Right renal cortex interstitium (tissue), 3 donors: ENCODE measurements around the gene GFRA4. TPM values are rescaled to one million over a fixed set of nuclear protein-coding genes. Genes with fewer than 3 reads are reported as not detected.

Source experiments
- DNase-seq, 3 donors: peaks; one replicate each; pipeline ENCODE4 v3.0.0-alpha.2; 2013; ENCODE audit warnings: low read depth in 3 of 3, low spot score in 2 of 3
- polyA plus RNA-seq, 3 donors: library from polyadenylated mRNA; unstranded; fragments of 120-200 nt; gene quantifications; one replicate each; pipeline ENCODE4 v1.2.1, GENCODE V29; 2013; ENCODE audit not compliant: insufficient read length in 3 of 3

Gene GFRA4
- polyA plus RNA-seq, 3 donors = not detected

DNA sequence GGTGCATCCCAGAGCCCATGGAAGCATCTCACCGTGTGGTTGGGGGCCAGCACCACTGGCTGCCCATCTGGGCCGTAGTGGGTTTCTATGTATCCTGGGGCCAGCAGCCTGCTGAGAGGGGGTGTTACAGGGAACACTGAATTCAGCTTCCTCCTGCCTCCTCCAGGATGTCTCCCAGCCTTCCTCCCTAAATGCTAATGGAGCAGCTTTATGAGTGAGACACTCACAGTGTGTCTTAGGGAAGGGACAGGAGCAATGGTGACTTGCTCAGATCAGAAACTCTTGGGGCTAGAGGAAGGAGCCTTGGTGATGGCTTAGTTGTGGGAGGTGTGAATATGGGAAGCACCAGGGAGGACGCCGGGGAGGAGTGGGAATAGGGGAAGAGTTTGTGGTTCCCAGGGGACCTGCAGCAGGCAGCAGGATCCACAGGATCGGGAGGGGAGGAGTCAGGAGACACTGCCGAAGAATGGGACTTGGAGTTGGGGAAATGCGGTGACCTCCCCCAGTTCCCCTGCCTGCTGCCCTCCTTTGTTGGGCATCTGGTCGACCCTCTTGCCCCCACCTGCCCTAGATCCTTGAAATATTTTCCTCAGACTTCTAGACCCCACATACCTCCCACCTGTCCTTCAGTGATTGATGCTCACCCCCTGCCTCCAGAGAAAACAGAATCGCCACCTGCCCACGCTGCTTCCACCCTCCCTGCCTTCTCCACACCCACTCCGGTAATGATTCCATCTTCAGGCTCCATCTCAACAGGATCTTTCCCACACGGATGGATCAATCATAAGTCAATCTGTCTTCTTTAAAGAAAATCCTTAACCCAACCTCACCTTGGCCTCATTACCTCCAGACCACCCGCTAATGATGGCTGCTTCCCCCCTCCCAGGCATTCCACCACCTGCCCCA lies 12.0 kb upstream of the GFRA4 start:
- DNase-seq = no peak

DNA sequence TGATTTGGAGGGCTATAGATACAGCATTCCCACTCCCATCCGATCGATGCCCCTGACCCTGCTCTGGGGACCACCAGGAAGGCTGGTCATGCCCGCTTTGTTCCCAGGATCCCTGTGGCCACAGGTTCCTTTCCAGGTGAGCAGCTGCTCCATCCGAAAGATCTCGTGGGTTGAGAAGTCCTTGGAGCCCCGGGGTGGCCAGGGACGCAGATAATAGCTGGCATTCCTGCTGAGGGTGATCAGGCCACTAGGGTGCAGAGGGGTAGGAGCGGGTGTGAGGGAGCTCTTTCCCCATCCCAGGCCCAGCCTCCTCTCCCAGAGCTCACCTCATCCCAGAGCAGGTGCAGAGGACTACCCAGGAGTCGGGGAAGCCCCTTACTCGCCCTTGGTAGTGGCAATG lies 11.2 kb upstream of the GFRA4 start:
- DNase-seq = no peak

DNA sequence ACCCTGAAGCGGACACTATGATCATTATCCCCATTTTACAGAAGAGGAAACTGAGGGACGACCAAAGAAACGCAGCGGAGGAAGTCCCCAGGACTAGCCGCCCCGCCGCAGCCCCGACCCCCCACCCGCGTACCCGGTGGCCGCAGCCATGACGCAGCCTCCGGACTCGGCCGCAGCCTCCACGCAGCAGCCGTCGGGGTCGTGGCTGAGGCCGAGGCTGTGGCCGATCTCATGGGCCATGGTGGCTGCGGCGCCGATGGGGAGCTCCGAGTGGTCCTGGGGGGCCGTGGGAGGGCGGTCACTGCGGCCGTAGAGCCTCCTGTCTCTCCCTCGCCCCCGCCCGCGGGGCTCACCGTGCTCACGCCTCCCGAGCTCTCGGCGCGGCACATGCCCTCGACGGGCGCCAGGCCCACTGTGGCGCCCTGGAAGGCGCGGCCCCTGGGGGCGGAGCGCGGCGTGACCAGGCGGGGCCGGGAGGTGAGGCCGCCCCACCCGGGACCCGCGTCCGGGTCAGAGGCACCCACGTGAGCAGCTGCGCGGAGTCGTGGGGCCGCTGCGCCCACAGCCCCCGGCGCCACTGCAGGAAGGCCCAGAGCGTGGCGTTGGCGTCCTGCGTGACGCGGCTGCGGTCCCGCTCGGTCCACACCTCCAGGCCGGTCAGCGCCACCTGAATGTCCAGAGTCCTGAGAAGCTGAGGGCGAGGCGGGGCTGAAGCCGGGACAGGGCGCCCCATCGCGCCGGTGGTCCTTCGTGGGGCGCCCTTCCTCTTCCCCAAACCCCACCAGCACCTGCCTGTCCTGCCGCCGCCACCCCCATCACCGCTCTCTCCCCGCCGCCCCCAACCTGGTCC lies 10.2 kb upstream of the GFRA4 start:
- DNase-seq = no peak

DNA sequence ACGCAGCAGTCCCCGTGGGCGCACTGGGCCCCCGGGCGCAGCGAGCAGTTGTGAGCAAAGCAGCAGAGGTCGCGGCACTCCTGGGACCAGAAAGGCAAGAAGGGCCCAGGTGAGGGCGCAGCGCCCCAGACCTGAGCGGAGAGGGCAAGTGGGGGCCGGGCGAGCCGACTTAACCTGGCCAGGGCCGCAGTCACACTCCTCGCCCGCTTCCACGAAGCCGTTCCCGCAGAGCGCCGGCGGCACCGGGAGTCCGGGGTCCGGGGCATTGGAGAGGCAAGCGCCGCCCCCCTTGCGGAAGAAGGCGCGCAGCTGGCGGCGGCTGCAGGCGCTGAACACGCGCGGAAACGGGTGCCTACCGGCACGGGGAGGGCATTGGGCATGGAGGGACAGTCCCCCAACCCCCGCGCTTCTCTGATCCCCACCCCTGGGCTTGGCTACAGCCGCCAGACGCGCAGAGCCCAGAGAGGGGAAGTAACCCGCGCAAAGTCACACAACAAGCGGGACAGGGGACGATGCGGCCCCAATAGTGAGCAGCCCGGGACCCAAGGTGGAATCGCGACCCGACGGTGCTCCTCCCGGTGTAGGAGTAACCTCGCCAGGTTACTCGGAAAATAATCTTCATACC lies 9.5 kb upstream of the GFRA4 start:
- DNase-seq = no peak

DNA sequence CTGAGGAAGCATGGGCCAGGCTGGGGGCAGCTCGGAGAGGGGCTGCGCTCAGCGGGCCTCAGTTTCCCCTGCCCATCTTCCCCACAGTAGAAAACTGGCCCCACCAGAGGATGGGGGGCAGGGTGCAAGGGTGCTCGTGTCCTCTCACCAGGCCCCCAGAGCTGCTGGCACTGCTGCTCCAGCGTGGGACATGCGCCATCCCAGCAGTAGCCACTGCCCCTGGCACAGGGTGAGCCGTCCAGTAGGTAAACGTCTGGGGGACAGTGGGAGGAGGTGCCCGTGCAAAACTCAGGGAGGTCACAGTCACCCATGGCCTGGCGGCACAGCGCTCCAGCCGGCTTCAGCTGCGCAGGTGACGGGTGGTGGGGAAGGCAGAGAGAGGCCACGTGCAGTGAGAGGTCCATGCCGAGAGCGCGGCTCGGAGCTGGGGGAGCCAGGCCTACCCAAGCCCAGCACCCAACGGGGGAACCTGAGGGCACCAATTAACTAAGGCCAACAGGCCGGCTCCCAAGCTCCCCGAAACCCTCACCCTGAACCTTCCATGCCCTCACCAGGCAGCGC lies 8.9 kb upstream of the GFRA4 start:
- no peak for DNase-seq

DNA sequence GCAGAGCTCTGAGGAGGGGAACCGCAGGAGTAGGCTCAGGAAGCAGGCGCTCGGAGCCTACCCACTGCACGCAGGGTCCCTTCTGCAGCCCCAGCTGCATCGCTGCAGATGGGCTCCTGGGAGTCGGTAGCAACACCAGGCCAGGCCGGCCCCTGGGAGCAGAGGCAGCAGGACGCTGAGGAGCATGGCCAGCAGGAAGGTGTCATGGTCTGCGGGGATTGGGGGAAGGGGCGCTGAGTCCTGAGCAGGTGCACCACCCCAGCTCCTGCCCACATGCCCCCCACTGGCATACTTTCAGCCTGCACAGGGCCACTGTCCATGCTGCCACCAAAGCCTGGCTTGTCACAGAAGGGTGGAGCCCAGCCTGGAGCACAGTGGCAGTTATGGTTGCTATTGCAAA lies 7.7 kb upstream of the GFRA4 start:
- DNase-seq = no peak

DNA sequence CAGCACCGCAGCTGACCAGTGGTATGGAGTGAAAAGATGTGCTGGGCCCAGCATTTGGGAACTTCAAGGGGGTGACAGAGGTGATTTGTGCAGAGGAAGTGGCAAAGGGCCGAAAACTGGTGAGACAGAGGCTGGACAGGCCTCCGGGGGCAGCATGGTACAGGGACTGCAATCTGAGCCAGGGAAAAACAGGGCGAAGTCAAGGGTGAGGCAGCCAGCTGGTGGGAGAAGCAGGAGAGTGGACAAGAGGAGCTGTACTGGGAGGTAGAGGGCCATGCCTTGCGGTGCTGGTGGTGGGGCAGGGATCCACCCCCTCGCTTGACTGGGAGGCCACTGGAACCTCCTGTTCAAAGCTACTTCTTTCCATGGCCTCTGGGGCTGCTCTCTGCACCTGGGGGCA lies 7.3 kb upstream of the GFRA4 start:
- no peak for DNase-seq

DNA sequence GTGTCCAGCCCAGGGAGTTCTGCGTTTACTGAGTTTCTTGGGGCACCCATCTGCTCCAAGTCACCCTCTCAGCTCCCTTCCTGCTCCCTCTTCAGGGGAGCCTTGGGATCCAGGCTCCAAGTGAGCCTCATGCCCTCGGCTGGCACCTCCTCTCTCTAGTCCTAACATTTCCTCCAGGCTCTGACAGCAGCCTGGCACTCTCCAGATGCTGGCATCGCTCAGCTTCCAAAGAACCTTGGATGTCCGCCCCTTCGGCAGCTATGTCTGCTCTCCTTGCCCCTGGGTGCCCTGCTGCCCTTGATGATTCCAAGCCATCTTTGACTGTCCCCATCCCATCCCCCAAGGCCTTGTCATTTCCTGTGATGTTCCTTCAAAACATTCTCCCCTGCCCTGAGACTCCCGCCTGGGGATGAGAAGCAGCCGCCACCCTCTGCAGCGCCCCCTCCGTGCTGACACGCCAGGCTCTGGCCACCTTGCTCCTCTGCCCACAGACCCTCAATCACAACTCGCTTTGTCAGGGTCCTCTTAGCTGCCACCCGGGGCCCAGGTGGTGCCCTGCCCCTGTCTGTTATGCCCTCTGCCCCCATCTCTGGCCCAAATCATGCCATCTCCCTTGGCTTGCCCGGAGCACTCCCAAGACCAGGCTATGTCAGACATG lies 6.6 kb upstream of the GFRA4 start:
- no peak for DNase-seq

DNA sequence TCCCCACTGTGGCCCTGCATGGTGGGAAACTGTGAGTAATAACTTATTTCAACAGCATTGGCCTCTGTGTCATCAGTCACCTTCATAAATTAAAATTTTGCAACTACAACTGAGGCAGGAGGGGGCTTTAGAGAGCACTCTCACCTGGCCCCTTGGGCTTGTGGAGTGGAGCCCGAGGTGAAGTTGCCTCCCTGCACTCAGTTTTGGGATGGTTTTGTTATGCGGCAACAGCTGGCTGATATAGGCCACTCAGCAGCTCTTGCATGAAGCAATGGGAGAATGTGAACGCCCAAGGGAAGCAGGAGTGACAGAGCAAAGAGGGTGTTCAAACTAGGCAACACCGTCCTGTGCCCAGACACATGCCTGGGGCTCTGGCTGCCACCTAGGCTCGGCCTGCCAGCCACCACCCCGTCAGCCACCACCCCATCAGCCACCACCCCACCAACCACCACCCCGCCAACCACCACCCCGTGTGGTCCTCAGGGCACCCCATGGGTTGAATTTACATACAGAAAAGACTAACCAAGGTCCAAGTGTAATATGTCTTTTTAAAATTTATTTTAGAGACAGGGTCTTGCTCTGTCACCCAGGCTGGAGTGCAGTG lies 4.3 kb upstream of the GFRA4 start:
- DNase-seq = no peak

DNA sequence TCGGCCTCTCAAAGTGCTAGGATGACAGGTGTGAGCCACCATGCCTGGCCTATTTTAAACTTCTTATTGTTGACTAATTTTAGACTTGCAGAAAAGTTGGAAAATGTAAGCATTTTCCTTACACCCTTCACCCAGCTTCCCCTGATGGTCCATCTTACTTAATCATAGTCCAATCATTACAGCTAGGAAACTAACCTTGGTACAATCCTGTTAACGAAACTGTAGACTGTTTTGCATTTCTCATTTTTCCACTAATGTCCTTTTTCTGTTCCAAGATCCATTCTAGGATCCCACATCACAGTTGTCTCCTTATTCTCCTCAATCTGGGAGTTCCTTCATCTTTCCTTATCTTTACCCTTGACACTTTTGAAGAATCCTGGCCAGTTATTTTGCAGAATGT lies 659 bp upstream of the GFRA4 start:
- DNase-seq = no peak

DNA sequence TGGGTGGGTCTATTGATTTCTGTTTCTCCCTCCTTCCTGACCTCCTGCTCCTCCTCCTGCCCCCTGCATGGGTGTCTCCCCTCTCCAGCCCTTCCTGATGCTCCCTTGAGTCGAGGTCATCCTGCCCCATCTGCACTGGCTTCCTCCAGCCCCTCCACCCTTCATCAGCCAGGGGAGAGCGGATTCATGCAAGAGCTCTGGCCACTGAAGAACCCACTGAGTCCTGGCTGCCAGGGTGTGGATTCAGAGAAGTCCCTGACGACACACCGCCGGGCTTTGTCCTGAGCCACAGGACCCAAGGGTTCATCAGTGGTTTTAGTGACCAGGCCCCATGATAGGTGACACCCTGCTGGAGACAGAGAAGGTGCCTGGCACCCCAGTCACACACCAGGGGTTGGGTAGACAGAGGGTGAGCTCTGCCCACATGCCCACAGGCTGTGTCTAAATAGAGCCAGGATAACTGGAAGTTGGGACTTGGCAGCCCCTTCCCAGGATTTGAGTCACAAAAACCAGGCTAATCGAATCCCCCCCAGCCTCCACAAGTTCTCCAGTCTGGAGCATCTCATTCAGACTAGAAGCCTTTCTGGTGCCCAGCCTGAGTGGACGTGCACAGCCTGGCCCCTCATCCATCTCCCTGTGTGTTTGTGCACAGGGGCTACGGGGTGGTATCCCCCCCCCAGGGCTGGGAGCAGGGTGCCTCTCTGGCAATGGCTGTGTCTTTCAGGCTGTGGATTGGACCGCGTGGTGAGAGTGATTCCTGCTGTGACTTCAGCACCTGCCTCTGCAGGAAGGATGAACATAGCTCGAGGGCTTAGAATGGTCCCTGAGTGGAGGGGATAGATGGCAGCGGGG lies 1.2 kb downstream of the GFRA4 start:
- DNase-seq = no peak

DNA sequence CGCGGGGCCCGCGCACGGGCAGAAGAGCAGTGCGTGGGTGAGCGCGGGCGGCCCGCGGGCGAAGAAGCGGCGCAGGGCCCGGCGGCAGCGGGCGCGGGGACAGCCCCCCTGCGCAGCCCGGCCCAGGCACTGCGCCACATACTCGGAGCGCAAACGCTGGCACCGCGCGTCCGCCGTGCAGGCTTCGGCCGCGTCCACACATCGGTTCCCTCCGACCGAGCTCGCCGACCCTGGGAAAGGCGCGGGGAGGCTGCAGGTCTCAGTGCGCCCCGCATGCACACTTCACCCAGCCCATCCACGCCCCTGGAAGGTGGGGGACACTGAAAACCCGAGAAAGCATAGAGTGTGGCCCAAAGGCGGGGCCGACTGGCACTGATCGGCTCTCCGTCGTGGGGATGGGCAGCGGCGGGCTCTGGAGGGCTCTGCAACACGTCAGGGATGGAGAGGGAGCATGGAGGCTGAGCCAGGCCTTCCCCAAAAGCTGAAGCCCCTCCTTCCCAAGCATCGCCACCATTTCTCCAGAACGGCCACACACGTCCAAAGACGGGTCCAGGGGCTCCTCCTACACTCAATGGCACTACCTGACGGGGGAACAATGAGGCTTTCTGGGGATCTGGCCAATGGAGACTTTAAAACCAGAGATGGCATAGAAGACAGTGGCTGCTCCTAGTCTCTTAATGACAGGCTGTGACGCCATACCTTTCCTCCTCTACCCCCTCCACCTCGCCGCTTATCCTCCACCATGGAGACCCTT lies 2.0 kb downstream of the GFRA4 start:
- DNase-seq = no peak

DNA sequence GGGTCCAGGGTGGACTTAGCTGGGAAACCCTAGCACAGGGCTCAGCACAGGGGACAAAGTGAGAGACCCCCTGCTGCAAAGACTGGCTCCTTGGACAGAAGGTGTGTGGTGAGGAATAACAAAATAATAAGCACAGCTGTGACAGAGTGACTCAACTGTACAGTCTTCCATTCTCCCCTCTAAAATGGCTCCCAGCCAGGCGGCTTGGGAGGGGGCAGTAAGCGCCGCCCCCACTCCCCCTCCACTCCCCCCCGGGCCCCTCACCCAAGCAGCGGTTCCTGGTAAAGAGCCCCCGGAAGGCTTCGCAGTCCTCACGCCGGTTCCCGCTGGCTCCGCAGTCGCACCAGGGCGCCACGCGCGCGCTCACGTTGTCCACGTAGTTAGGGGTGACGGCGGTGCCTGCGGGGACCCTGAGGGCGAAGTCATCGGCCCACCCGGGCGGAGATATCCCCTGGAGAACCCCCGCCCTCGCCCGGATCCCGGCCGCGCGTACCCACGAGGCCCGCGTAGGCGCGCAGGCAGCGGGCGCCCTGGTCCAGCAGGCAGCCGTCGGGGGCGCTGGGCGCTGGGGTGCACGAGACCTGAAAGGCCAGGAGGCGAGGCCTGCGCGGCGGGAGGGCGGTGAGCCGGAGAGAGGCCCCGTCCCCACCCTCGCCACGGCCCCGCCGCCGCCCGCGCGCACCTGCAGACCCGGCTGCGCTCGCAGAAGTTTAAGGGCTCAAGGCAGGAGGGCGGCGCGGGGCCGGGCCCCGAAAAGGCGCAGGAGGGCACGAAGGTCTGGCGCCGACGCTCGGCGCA lies 2.7 kb downstream of the GFRA4 start:
- no peak for DNase-seq

DNA sequence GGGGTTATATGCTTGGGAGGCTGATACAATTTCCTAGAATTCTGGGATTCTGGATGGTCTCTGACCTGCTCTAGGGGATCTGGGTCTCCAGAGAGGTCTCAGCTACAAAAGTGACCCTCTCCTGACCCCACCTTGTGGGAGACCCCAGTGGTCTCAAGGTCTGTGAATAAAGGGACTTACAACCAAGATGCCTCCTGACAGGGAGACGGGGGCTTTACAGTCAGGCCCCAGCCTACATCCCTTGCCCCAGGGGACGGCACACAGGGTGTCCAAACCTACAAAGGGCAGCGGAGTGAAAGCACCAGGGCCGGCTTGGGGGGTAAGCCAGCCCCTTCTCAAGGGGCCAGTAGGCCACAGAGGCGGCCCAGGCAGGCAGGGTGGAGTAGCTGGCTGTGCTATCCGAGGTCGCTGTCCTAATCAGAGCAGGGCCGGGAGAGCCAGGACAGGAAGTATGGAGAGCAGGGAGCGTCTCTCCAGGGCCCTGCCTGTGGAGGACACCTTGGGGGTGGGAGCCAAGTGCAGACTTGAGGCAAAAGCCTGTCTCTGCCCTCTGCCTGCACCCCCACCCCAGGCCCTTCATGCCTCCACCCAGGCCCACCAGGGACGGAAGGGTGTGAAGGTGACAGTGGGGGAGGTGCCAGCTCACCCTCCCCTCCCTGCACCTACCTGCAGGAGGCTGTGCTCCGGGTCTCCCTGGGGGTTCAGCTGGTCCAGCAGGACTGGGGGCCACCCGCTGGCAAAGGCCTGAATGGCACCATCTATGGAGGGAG lies 3.5 kb downstream of the GFRA4 start:
- DNase-seq = no peak

DNA sequence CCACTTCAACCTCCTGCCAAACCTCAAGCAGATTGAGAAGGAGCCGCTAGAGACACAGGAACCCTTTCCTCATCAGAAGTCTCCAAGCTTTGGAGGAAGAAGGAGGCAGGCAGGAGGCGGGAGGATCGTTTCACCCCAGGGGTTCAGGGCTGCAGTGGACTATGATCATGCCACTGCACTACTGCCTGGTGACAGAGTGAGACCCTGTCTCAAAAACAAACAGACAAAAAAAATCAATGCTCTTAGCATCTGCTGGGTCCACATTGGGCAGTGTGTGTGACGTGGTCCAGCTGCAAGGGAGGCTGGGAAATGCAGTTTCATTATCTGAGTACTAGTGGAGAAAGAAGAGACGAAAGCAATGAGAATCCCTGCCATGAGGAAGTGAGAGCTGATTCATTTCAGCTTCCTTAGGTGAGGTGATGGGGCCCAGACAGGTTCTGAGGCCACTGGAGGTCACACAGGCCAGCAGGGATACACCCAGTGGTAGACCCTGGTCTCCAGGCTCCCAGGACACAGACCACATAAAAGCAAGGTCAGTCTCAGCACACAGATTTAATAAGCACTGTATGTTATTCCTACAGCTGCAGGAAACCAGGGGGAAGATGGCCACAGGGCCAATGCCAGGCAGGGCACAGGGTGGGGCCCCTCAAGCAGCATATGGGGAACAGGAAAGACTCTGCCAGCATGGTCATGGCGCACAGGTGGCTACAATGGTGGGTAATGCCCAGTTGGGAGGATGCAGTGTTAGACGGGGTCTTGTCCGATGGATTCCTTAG lies 4.3 kb downstream of the GFRA4 start:
- DNase-seq = no peak

DNA sequence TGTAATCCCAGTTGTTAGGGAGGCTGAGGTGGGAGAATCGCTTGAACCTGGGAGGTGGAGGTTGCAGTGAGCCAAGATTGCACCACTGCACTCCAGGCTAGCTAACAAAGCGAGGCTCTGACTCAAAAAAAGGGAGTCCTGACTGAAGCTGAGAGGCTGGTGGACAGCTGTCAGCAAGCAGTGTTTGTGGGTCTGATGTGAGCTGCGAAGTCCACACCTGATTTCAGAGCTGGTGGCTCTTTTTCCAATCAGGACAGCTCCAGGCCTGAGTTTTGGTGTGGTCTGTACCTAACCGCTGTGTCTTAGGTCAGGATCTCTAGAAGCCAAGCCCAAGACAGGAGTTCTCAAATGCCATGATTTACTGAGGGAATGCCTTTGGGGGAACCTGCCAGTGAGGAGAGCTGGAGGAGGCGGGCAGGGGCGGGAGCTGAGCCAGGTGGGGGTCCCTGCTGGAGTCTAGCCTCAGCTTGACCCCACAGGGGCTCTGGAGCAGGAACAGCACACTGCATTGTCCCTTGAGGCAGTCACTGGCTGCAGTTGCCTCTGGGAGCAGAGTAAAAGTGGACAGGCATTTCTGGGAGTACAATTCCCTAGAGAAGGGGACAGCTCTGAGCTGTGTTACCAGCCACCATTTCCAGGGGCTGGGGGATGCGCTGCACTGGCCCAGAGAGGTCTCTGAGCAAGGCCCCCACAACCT lies 5.0 kb downstream of the GFRA4 start:
- no peak for DNase-seq
